Forelimb muscle (tissue), 1 donor: ENCODE results near the gene A3GALT2. TPM values are rescaled to one million over a fixed set of nuclear protein-coding genes. Genes with fewer than 3 reads are reported as not detected.

Source experiments
- DNase-seq: peaks from one replicate; pipeline ENCODE4 v3.0.0-alpha.2; 2013; ENCODE audit warnings: low read depth
- polyA plus RNA-seq: library from polyadenylated mRNA; unstranded; fragments of 120-200 nt; gene quantifications from one replicate; pipeline ENCODE4 v1.2.1, GENCODE V29; 2013; ENCODE audit not compliant: insufficient read length

The A3GALT2 gene
- polyA plus RNA-seq = not detected

DNA sequence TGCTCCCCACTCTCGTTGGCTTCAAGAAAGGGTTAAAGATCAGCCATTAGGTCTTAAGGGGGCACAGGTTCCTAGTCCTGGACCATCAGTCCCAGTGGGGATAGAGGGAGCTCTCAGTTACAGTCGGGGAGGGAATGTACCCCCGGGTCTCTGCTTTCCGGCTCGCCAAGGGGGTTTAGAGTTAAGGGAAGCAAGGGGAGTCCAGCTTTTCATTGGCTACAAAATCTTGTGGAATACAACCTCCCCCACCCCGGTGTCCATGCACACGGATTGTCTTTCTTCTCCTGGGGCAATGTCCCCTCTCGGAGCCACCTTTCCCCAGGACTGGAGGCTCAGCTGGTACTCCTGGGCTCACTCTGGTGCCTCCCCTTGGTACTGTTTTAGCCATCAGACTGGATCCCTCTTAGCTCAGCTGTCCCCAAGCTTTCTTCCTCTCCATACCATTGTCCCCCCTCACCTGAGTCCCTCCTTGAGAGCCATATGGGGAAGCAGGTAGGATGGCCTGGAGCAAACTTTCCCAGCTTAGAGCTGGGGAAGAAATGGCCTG is at the start of gene A3GALT2:
TSS of gene A3GALT2 (minus strand) at position 480 of the 547 bp plus-strand sequence. CDS start at position 480, 0 bp downstream.
- DNase-seq = no peak

- DNase-seq = no peak
These were observed 49.4 kb upstream of the A3GALT2 start for GRCh38 chr1:33370301-33370700.

- DNase-seq = no peak
These were observed 48.9 kb upstream of the A3GALT2 start for GRCh38 chr1:33369764-33370163.

DNA sequence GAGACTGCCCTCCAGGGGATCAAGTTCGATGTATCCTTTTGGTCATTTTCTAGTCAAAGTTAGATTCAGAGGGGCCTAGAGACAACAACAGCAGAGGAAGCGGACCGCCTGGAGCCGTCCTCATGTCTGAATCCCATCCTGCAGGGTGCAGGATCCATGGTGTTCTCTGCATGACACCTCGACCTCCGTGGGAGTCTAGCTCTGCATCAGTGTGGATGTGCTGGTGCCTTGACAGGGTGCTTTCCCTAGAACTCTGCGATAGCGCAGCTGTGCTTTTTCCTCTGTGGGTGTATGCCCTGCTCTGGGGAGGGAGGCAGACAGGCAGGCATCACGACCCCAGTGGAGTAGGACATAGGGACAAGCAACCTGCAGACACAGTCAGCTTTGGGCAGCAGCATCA is 48.2 kb upstream of the A3GALT2 start:
- no peak for DNase-seq

DNA sequence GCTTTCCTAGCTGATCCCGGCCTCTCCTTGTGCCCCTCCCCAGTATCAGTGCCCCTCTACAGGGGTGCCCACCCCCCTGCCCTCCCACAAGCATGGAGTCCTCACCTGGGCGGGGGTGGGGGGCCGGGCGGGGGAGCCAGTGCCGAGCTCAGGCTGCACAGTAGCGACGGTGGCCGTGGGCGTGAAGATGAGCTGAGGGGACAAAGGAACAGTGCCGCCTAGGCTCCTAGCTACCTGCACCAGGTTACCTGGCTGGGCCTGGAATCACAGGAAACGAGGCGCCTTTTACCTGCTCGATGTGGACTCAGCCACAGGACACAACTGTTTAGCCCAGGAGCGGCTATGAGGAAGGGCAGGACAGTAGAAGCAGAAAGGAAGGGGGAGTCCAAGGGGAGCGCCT is 47.5 kb upstream of the A3GALT2 start:
- no peak for DNase-seq

GRCh38 chr1:33367485-33368405 is 46.8 kb upstream of the A3GALT2 start:
- no peak for DNase-seq

DNA sequence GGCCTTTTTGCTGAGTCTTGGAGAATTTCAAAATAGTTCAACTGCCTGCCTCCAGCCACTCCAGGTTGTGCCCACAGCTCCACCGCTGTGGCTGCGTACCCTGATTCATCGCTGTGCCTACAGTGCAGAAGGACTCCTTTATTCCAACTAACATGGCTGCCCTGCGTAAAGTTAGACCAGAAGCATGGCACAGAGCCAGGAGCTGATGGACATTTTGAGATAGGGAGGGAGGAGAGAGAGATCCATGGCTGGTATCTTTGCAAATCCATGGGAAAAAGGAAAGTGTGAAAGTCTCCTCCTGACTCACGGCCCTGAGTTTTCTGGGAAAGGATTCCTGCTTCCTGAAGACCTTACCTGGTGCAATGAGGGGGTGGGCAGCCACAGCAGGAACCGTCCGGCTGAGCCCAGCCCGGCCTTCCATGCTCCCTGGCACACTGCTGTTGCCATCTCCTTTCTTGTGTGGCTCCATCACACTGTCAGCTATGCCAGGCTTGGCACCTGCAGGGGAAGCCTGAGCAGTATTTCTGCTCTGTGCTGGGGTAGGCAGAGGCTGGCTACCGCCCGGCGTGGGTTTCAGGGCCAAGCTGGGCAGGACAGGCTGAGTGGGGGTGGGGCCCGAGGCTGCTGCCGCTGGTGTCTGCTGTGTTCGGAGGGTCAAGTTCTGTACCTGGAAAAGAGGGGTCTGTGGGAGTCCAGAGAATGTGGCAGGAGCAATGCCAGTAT is 46.0 kb upstream of the A3GALT2 start:
- no peak for DNase-seq

GRCh38 chr1:33365560-33365997 is 44.7 kb upstream of the A3GALT2 start:
- DNase-seq = no peak

DNA sequence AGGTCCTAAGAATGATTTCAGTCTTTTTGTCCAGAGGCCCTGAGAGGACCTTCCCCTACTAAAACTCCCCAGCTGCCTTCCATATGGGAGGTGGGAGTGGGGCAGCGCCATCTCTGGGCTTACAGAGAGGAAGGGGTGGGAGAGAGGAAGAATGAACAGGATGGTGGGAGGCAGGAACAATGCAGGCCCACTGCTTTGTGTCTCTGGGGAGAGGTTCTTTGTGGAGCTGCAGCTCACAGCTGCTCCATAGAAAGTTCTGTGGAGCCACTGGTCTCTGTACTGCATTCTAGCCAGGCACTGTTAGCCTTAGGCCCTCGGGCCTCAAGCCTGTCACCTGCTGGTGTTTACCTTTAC is 43.6 kb upstream of the A3GALT2 start:
- no peak for DNase-seq

DNA sequence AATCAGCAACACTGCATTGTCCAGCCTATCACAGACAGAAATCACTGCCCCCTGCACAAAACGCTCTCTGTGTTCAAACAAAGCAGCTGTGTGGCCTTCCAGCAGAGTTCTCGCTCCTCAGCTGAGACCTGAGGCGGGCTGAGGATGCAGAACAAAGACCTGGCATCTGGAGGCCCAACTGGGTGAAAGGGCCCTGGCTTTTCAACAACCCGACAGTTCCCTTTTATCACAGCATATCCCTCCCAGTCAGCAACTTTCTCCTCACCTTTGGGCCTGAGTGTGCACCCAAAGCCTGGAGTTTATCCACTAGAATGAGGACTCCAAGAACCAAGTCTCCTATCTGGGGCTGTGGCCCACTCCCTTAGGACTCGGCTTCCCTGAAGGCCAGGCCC is 42.6 kb upstream of the A3GALT2 start:
- no peak for DNase-seq

GRCh38 chr1:33363021-33363420 is 42.1 kb upstream of the A3GALT2 start:
- no peak for DNase-seq

DNA sequence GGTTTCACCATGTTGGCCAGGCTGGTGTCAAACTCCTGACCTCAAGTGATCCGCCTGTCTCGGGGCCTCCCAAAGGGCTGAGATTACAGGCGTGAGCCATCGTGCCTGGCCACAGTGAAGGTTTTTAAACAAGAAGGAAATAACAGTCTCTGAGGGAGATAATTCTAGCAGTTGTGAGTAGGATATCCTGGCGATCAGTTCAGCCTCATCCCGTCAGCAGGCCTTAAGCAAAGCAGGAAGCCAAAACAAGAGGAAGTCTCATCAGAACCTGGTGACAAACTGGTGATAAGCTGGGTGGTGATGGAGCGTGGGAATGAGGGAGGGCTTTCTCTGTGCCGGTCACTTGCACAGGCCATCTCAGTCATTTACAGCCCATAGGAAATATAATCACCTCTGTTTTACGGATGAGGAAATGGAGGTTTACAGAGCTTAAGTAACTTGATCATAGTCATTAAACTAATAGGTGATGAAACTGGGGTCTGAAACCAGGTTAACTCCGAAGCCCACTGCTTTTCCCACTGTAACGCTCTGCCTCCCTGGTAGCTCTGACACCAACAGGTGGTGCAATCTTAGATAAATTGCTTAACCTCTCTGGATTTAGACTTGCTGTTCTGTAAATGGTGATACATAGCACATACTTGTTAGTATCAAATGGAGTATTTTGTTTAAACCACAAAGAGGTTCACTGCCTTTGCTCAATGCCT is 40.8 kb upstream of the A3GALT2 start:
- no peak for DNase-seq

- DNase-seq = no peak
These were observed 39.5 kb upstream of the A3GALT2 start for GRCh38 chr1:33360367-33360766.

- no peak for DNase-seq
These were observed 39.0 kb upstream of the A3GALT2 start for GRCh38 chr1:33359931-33360330.

DNA sequence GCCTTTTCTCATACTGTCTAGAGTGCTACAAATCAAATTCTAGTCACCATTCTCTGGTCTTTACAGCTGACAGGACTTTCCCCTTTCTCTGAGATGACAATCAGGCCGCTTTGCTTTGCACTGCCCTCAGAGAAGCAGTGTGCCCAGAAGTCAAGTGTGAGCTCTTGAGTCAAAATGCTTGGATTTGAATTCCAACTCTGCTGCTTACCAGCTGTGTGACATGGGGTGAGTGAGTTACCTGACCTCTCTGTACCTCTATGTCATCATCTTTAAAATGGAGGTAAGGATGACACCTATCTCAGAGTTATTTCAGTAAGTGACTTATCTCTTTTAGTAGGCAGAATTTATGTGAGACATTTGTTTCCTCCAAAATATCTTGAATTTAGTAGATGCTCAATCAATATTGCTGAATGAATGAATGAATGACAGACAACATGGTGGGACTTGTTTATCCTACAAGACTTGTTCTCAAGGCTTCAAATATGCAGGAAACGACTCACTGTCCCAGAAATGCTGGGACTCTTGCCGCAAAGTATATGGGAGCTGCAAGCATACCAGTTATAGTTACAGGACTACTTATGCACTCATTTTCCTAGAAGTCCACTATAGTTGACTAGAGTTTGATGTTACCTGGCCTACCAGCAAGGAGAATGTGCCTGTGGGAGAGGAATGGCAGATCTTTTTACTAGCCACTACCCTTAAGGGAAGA is 38.1 kb upstream of the A3GALT2 start:
- no peak for DNase-seq

GRCh38 chr1:33358114-33358794 is 37.4 kb upstream of the A3GALT2 start:
- no peak for DNase-seq

GRCh38 chr1:33357099-33357498 is 36.2 kb upstream of the A3GALT2 start:
- no peak for DNase-seq

DNA sequence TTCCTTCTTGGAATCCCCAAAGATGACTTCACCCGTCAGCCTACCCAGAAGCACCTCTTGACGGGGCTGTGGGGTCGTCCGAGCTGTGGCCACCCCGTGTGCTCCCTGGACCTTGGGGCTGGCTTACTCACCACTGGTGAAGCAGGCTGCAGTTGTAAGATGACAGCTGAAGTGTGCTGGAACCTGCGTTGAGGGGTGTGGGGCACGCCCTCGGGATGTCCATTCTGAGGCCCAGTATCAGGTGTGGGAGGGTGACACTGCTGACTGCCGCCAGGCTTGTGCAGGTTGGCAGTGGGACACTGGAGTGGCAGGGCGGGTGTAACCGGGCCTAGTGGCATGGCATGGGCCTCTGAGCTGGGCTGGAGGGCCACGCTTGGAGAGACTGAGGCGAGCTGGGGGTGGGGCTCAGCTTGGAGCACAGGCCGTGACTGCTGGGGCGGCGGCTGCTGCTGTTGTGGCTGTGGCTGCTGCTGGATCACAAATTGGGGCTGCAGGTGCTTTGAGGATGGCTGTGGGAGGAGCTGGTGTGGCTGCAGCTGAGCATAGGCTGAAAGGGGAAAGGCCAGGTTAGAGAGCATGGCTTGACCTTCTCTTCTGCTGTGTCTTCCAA is 33.9 kb upstream of the A3GALT2 start:
- DNase-seq = no peak

DNA sequence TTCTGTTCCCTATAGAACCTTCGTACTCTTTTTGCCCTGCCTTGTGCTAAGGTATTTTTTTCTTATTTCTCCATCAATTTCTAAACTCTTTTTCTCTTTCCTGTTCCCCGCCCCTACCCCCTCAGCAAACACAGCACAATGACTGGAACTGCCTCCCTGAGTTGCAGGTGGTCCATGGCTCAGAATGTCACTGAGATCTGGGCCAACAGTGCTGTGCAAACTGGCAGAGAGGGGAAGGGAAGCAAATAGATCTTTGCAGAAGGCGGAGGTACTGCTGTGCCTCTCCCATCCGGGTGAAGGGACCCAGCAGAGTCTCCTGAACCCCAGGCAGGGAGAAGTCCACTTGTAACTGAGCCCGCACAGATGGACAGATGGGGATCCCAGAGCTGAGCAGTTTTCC is 32.6 kb upstream of the A3GALT2 start:
- DNase-seq = no peak

DNA sequence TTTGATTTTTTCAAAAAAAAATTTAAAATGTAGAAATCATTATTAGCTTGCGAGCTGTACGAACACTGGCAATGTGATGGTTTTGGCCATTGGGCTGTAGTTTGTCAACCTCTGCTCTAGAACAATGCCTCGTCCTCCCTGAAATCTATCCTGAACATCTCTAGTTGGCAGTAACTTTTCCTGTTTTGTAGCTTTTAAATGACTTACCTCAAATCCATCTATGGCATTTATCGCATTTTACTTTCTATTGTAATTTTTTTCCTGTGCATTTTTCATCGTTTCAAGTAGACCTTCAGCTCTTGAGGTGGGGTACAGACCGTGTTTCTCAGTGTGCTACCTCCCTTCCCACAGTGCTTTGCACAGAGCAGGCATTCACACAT is 30.4 kb upstream of the A3GALT2 start:
- no peak for DNase-seq
